ENCODE results near the gene CDYL2.

GRCh38 chr16:80723091-80723490 lies 81.3 kb downstream of the CDYL2 start:
- TF ChIP-seq CTCF (IDR thresholded peaks at IDR 0.05) (no peak), TCF7 (CRISPR knock-in tag; IDR thresholded peaks at IDR 0.05; ENCODE audit: low read depth) (no peak), ZNF317 (CRISPR knock-in tag; IDR thresholded peaks at IDR 0.05; ENCODE audit: borderline replicate concordance, low read depth) (no peak), USF1 (CRISPR knock-in tag; IDR thresholded peaks at IDR 0.05) (no peak), JUN (CRISPR knock-in tag; IDR thresholded peaks at IDR 0.05) (no peak), PREB (CRISPR knock-in tag; IDR thresholded peaks at IDR 0.05; ENCODE audit: borderline replicate concordance) (no peak), TEAD4 (CRISPR knock-in tag; IDR thresholded peaks at IDR 0.05) (no peak), SMAD4 (CRISPR knock-in tag; IDR thresholded peaks at IDR 0.05) (no peak), ZBTB21 (CRISPR knock-in tag; IDR thresholded peaks at IDR 0.05; ENCODE audit: borderline replicate concordance) (no peak), MAX (CRISPR knock-in tag; IDR thresholded peaks at IDR 0.05) (no peak), ZNF281 (CRISPR knock-in tag; IDR thresholded peaks at IDR 0.05) (no peak)
